ENCODE results near the gene ALG3.

Gene ALG3

DNA sequence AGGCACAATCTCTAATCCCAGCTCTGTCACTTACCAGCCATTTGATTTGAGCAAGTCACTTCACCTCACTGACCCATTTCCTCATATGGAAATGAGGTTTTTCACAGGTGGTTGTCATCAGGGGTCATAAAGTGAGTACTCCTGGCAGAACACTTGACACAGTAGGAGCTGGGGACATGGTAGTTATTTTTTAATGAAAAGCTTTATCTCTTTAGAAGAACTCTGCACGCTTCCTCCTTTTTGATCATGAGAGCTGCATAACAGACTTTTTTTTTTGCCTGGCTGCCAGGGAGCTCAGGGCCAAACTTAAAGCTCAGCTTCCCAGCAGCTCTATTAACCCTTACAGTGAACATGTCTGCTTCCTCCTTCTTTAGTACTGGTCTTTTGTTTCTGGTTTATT, 11.0 kb downstream of the ALG3 start:
- Mint-ChIP-seq H3K4me1 (no peaks in the 10 kb centered on the region), H3K9me3 (no peaks in the 10 kb centered on the region), H3K4me3 (no peak overlapping the region), H3K36me3 (ENCODE audit: insufficient read depth) (peaks cover 4% of the 10 kb centered on the region), H3K27ac (ENCODE audit: low read depth) (no peak overlapping the region), H3K27me3 (peaks cover 2% of the 10 kb centered on the region)
- no peak for ATAC-seq (replicated peaks; ENCODE audit: extremely low read depth, poor library complexity, severe bottlenecking)
- no peak for DNase-seq (ENCODE audit: low spot score in 2 of 2)

GRCh38 chr3:184237211-184237610, 11.6 kb downstream of the ALG3 start:
- Mint-ChIP-seq H3K4me3 (no peak overlapping the region), H3K9me3 (no peaks in the 10 kb centered on the region), H3K27me3 (peaks cover 8% of the 10 kb centered on the region), H3K36me3 (ENCODE audit: insufficient read depth) (peaks cover 3% of the 10 kb centered on the region), H3K4me1 (no peaks in the 10 kb centered on the region), H3K27ac (ENCODE audit: low read depth) (no peak overlapping the region)
- ATAC-seq (replicated peaks; ENCODE audit: extremely low read depth, poor library complexity, severe bottlenecking) (no peak), DNase-seq (ENCODE audit: low spot score in 2 of 2) (no peak)

- H3K9me3 Mint-ChIP-seq = no peaks in the 10 kb centered on the region
- no peak overlapping the region for H3K4me3 Mint-ChIP-seq
These were observed 12.1 kb downstream of the ALG3 start for GRCh38 chr3:184236636-184237035.

GRCh38 chr3:184236033-184236410, 12.7 kb downstream of the ALG3 start:
- Mint-ChIP-seq H3K36me3 (ENCODE audit: insufficient read depth) (peaks cover 2% of the 10 kb centered on the region), H3K4me3 (no peak overlapping the region), H3K4me1 (peaks cover 6% of the 10 kb centered on the region), H3K27ac (ENCODE audit: low read depth) (no peak overlapping the region), H3K27me3 (peaks cover 20% of the 10 kb centered on the region), H3K9me3 (no peaks in the 10 kb centered on the region)
- DNase-seq (ENCODE audit: low spot score in 2 of 2) (no peak), ATAC-seq (replicated peaks; ENCODE audit: extremely low read depth, poor library complexity, severe bottlenecking) (no peak)

More at GRCh38 chr3:184236636-184237035, 12.1 kb downstream of the ALG3 start:
- DNase-seq (ENCODE audit: low spot score in 2 of 2) = no peak
- H3K27ac Mint-ChIP-seq (ENCODE audit: low read depth) = no peak overlapping the region
- ATAC-seq (replicated peaks; ENCODE audit: extremely low read depth, poor library complexity, severe bottlenecking) = no peak
- H3K27me3 Mint-ChIP-seq = peaks cover 13% of the 10 kb centered on the region
- H3K36me3 Mint-ChIP-seq (ENCODE audit: insufficient read depth) = peaks cover 2% of the 10 kb centered on the region
- H3K4me1 Mint-ChIP-seq = no peaks in the 10 kb centered on the region

DNA sequence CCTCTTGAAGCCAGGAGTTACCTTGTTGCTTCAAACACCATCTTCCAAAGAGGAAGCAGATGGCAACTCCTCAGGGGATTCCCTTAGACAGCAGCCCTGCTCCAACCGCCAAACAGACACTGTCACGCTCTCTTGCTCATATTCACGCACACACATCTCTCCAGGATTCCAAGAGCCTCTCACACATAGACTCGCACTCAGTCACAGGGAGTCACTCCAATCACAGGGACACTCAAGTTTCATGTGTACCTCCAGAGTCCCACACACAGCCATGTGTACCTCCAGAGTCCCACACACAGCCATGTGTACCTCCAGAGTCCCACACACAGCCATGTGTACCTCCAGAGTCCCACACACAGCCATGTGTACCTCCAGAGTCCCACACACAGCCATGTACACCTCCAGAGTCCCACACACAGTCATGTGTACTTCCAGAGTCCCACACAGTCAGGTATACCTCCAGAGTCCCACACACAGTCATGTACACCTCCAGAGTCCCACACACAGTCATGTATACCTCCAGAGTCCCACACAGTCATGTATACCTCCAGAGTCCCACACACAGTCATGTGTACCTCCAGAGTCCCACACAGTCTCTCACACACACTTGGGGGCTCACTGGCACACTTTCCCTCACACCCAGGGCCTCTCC, 13.3 kb downstream of the ALG3 start:
- no peak overlapping the region for H3K27ac Mint-ChIP-seq (ENCODE audit: low read depth)
- no peak for DNase-seq (ENCODE audit: low spot score in 2 of 2)
- no peak overlapping the region for H3K4me3 Mint-ChIP-seq
- H3K27me3 Mint-ChIP-seq = peaks cover 24% of the 10 kb centered on the region
- H3K4me1 Mint-ChIP-seq = peaks cover 9% of the 10 kb centered on the region
- no peaks in the 10 kb centered on the region for H3K9me3 Mint-ChIP-seq
- peaks cover 1% of the 10 kb centered on the region for H3K36me3 Mint-ChIP-seq (ENCODE audit: insufficient read depth)
- no peak for ATAC-seq (replicated peaks; ENCODE audit: extremely low read depth, poor library complexity, severe bottlenecking)

GRCh38 chr3:184234671-184235380, 13.9 kb downstream of the ALG3 start:
- Mint-ChIP-seq H3K36me3 (ENCODE audit: insufficient read depth) (no peaks in the 10 kb centered on the region), H3K27ac (ENCODE audit: low read depth) (no peak overlapping the region), H3K9me3 (no peaks in the 10 kb centered on the region), H3K27me3 (peaks cover 24% of the 10 kb centered on the region), H3K4me3 (no peak overlapping the region), H3K4me1 (peaks cover 9% of the 10 kb centered on the region)
- ATAC-seq (replicated peaks; ENCODE audit: extremely low read depth, poor library complexity, severe bottlenecking) (no peak), DNase-seq (ENCODE audit: low spot score in 2 of 2) (no peak)

DNA sequence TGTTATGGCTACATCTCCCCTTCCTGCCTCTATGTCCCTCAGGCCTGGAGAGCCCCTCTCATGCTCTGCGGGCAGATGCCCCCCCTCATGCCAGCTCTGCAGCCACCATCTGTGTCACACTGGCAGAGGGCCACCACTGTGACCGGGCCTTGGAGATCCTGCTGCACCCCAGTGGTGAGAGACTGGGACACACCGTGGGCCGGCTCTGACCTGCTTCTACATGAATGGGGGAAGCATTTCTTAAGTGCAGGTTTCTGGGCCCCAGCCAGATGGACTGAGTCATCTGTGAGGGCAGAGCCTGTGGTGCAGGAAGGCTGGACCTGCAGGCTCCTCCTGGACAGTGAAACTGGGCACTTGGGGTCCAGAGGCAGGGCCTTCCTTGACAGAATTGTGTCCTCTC, 14.5 kb downstream of the ALG3 start:
- peaks cover 24% of the 10 kb centered on the region for H3K27me3 Mint-ChIP-seq
- no peak overlapping the region for H3K27ac Mint-ChIP-seq (ENCODE audit: low read depth)
- no peak overlapping the region for H3K4me3 Mint-ChIP-seq
- no peaks in the 10 kb centered on the region for H3K36me3 Mint-ChIP-seq (ENCODE audit: insufficient read depth)
- no peaks in the 10 kb centered on the region for H3K9me3 Mint-ChIP-seq
- DNase-seq (ENCODE audit: low spot score in 2 of 2) (no peak), ATAC-seq (replicated peaks; ENCODE audit: extremely low read depth, poor library complexity, severe bottlenecking) (no peak)
- H3K4me1 Mint-ChIP-seq = peaks cover 9% of the 10 kb centered on the region

- no peak for ATAC-seq (replicated peaks; ENCODE audit: extremely low read depth, poor library complexity, severe bottlenecking)
- H3K36me3 Mint-ChIP-seq (ENCODE audit: insufficient read depth) = no peaks in the 10 kb centered on the region
- no peaks in the 10 kb centered on the region for H3K9me3 Mint-ChIP-seq
- no peak overlapping the region for H3K4me3 Mint-ChIP-seq
- no peak for DNase-seq (ENCODE audit: low spot score in 2 of 2)
- peaks cover 33% of the 10 kb centered on the region for H3K27me3 Mint-ChIP-seq
- peaks cover 16% of the 10 kb centered on the region for H3K4me1 Mint-ChIP-seq
- no peak overlapping the region for H3K27ac Mint-ChIP-seq (ENCODE audit: low read depth)
These were observed 15.5 kb downstream of the ALG3 start for GRCh38 chr3:184233127-184233843.

DNA sequence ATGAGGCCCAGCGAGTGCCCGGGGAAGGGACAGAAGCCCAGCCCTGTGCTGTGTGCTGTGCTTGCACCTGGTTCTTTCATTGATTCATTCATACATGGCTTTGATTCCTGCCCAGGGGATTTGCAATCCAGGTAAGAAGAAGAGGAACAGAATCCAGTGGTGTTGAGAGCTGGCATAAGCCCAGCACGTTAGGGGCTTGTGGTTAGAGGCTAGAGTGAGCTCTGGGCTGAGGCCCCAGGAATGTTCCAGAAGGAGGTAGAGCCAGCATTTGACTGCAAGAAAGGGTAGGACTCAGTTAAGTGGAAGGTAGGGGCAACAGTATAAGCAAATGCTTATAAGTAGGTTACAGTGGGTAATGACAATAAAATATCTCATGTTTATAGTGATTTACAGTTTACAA, 17.1 kb downstream of the ALG3 start:
- no peaks in the 10 kb centered on the region for H3K36me3 Mint-ChIP-seq (ENCODE audit: insufficient read depth)
- no peak for ATAC-seq (replicated peaks; ENCODE audit: extremely low read depth, poor library complexity, severe bottlenecking)
- no peaks in the 10 kb centered on the region for H3K9me3 Mint-ChIP-seq
- H3K27me3 Mint-ChIP-seq = peaks cover 48% of the 10 kb centered on the region
- peaks cover 16% of the 10 kb centered on the region for H3K4me1 Mint-ChIP-seq
- no peak for DNase-seq (ENCODE audit: low spot score in 2 of 2)
- H3K4me3 Mint-ChIP-seq = peak overlapping the region; percentile 69
- no peak overlapping the region for H3K27ac Mint-ChIP-seq (ENCODE audit: low read depth)

GRCh38 chr3:184230603-184231528, 17.9 kb downstream of the ALG3 start:
- DNase-seq (ENCODE audit: low spot score in 2 of 2) (no peak), ATAC-seq (replicated peaks; ENCODE audit: extremely low read depth, poor library complexity, severe bottlenecking) (no peak)
- H3K36me3 Mint-ChIP-seq (ENCODE audit: insufficient read depth) = no peaks in the 10 kb centered on the region
- H3K4me3 Mint-ChIP-seq = peak overlapping the region; percentile 77
- peaks cover 57% of the 10 kb centered on the region for H3K27me3 Mint-ChIP-seq
- H3K4me1 Mint-ChIP-seq = peaks cover 16% of the 10 kb centered on the region
- H3K27ac Mint-ChIP-seq (ENCODE audit: low read depth) = no peak overlapping the region
- no peaks in the 10 kb centered on the region for H3K9me3 Mint-ChIP-seq

DNA sequence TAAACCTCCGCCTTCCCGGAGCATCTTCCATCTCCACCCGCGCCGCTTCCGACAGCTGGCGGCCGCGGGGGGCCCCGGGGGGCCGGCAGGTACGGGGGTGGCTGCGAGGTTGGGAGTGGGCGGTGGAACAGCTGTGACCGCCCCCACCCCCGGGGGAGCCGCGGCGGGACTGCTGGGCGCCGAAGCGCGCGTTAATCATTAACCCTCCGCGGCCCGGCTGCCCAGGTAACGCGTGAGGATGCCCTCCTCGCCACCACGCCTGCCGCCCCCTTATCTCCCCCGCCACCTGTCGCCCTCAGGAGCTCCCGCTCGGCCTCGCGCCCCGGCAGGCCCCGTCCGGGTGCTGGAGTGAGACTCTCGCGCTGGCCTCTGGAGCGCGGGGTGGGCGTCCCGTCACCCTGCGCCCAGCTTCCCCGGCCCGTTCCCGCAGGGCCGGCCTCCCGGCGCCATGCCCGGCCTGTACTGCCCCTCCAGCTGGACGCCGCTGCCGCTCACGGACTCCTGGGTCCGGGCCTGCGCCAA, 18.6 kb downstream of the ALG3 start:
- Mint-ChIP-seq H3K27me3 (peaks cover 64% of the 10 kb centered on the region), H3K27ac (ENCODE audit: low read depth) (no peak overlapping the region)
- no peak for DNase-seq (ENCODE audit: low spot score in 2 of 2)

More for the DNA sequence above, 18.6 kb downstream of the ALG3 start:
- ATAC-seq (replicated peaks; ENCODE audit: extremely low read depth, poor library complexity, severe bottlenecking) = no peak
- Mint-ChIP-seq H3K4me1 (peaks cover 16% of the 10 kb centered on the region), H3K36me3 (ENCODE audit: insufficient read depth) (no peaks in the 10 kb centered on the region), H3K9me3 (no peaks in the 10 kb centered on the region), H3K4me3 (peak overlapping the region; percentile 77)
